GM18498 (cell line): Measurements from ENCODE around the gene RTF1.
"Not testable (repeated sequence)": the region's sequence is repeated elsewhere in the genome, so short reads cannot be mapped to it uniquely, and the experiment has no call there.

Source experiments
- ATAC-seq: cut with Tn5 transposase; IDR thresholded peaks from one replicate; pipeline ENCODE4 v1.9.1; 2021; ENCODE audit warnings: mild to moderate bottlenecking, moderate library complexity; ENCODE audit not compliant: unreplicated experiment

The RTF1 gene

DNA sequence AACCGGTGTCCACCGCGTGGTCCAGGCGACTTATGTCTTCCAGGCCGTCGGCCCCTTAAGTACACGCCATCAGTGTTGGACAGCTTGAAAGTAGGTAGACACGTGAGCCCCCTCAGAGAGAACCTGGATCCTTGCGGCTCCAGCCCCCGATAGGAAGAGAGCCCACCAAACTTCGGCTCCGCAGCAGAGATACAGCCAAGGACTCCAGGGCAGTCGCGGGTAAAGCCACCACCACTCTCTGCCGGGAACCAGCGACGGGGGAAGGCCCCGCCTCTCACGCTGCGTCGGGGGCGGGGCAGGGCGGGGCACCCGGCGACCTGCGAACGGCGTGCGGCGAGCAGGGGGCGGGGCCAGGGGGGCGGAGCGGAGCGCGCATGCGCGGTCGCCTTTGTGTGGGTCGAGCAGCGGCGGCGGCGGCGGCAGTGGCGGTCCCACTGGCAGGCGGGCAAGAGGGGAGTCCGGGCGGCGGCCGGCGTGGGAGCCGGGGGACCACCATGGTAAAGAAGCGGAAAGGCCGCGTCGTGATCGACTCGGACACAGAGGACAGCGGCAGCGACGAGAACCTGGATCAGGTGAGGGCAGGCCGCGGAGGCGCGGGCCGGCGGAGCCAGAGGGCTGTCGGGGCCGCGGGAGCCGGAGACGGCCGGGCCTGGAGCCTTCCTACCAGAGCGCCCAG is at the start of gene RTF1:
TSS of gene RTF1 (plus strand) at position 354 of the 676 bp plus-strand sequence. CDS start at position 375, 21 bp downstream.
- peak; percentile 82 for ATAC-seq

- ATAC-seq: no peak
These were observed 49.5 kb upstream of the RTF1 start for GRCh38 chr15:41367418-41367817.

GRCh38 chr15:41377978-41378377 is 38.9 kb upstream of the RTF1 start:
- no peak for ATAC-seq

DNA sequence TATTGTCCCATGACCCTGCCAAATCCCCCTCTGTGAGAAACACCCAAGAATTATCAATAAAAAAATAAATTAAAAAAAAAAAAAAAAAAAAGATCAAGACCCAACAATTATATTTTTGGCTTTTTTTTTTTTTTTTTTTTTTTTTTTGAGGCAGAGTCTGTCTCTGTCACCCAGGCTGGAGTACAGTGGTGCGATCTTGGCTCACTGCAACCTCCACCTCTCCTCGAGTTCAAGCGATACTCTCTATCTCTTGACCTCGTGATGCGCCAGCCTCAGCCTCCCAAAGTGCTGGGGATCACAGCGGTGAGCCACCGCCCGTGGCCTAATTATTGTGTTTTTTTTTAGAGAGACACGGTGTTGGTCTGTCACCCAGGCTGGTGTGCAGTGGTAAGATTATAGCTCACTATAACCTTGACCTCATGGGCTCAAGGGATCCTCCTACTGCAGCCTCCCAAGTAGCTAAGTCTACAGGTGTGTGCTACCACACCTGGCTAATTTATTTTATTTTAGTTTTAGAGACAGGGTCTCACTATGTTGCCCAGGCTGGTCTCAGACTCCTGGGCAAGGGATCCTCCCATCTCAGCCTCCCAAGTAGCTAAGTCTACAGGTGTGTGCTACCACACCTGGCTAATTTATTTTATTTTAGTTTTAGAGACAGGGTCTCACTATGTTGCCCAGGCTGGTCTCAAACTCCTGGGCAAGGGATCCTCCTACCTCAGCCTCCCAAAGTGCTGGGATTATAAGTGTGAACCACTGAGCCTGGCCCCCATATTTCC is 32.7 kb upstream of the RTF1 start:
- not testable (repeated sequence) for ATAC-seq

- no peak for ATAC-seq
These were observed 29.2 kb upstream of the RTF1 start for GRCh38 chr15:41387646-41388045.

DNA sequence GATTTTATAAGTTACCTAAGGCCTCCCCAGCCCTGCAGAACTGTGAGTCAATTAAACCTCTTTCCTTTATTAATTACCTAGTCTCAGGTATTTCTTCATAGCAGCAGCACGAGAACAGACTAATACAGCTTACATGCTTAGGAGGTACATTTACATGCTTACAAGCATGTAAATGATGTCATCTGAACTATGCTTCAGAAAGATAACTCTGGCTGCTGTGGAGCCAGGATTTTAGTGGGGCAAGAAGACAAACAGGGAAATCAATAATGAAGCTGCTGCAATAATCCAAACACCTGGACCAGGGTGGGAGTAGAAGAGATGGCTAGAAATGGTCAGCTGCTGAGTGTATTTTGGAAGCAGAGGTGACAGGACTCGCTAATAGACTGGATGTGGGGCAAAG is 24.2 kb upstream of the RTF1 start:
- no peak for ATAC-seq

GRCh38 chr15:41394924-41395323 is 22.0 kb upstream of the RTF1 start:
- ATAC-seq: no peak

GRCh38 chr15:41396111-41396510 is 20.8 kb upstream of the RTF1 start:
- no peak for ATAC-seq

GRCh38 chr15:41401904-41402267 is 15.0 kb upstream of the RTF1 start:
- ATAC-seq: no peak

- no peak for ATAC-seq
These were observed 9.6 kb upstream of the RTF1 start for GRCh38 chr15:41407341-41407740.

DNA sequence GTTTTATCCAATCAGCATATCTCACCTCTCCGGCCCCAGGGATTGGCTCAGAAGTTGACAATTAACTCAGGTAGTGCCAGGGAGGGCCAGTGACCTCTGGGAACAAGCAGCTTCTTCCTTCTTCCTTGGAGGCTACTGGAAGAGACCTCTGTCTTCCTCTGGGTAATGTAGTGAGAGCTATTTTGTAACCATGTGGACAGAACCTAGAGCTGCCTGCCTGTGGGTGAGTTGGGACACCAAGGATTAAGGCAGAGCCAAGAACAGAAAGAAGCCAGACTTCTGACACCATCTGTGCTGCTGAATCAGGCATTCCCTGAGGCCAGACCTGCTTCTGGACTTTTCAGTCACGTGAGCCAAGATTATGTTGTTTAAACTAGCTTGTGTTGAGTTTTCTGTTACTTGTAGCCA is 8.7 kb upstream of the RTF1 start:
- no peak for ATAC-seq

DNA sequence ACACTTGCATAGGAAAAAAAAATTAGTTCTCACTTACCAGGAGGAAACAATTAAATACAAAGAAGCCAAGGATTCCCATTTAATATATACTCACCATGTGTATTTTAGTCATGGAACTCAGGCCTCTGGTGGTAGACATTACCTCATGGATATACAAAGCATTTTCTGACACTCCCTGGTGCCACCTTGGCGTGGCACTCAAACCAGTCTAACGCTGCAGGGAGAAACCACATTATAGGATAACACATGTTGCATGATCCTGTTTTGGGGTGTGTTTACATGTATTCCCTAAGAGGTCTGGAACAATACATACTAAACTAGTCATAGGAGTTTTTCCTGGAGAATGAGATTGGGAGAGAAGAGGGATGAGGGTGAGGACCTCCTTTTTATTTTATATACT is 5.9 kb upstream of the RTF1 start:
- no peak for ATAC-seq

- ATAC-seq: no peak
These were observed 5.5 kb upstream of the RTF1 start for GRCh38 chr15:41411441-41411840.

- ATAC-seq: peak; percentile 7
These were observed 660 bp upstream of the RTF1 start for GRCh38 chr15:41416128-41416741.

GRCh38 chr15:41417418-41418195 is 712 bp downstream of the RTF1 start:
- ATAC-seq: peak; percentile 47

DNA sequence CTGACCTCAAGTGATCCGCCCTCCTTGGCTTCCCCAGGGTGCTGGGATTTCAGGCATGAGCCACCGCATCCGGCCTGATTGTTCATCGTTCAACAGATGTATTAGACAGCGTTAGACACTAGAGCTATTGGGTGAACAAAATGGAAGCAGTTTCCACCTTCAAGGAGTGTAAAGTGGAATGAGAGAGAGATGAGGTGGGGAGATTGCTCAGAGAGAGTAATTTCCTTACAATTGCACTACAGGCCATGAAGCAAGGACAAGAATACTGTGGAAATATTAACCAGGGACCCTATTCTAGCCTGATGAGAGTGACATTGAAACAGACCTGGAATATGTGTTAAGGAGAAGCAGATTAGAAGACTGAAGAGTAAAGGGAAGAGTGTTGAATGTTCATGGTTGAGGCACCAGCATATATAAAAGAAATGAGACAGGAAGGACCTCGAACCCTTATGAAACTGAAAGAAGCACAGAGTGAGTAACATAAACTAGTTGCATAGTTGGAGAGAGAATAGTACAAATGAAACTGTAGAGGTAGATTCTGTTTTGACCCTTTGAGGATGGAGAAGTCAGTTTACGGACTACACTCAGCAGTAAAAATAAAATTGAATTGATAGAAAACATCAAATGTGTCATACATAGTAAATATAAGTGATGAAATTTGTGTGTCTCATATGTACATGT is 7.2 kb downstream of the RTF1 start:
- ATAC-seq: peak; percentile 76

- ATAC-seq: no peak
These were observed 7.9 kb downstream of the RTF1 start for GRCh38 chr15:41424809-41425208.

- ATAC-seq: not testable (repeated sequence)
These were observed 9.0 kb downstream of the RTF1 start for GRCh38 chr15:41425907-41426306.

- peak; percentile 76 for ATAC-seq
These were observed 12.4 kb downstream of the RTF1 start for GRCh38 chr15:41429003-41429890.
